ENCODE results near the gene GYS1.
"Not testable (repeated sequence)": the region's sequence is repeated elsewhere in the genome, so short reads cannot be mapped to it uniquely, and the experiment has no call there.

Gene GYS1

DNA sequence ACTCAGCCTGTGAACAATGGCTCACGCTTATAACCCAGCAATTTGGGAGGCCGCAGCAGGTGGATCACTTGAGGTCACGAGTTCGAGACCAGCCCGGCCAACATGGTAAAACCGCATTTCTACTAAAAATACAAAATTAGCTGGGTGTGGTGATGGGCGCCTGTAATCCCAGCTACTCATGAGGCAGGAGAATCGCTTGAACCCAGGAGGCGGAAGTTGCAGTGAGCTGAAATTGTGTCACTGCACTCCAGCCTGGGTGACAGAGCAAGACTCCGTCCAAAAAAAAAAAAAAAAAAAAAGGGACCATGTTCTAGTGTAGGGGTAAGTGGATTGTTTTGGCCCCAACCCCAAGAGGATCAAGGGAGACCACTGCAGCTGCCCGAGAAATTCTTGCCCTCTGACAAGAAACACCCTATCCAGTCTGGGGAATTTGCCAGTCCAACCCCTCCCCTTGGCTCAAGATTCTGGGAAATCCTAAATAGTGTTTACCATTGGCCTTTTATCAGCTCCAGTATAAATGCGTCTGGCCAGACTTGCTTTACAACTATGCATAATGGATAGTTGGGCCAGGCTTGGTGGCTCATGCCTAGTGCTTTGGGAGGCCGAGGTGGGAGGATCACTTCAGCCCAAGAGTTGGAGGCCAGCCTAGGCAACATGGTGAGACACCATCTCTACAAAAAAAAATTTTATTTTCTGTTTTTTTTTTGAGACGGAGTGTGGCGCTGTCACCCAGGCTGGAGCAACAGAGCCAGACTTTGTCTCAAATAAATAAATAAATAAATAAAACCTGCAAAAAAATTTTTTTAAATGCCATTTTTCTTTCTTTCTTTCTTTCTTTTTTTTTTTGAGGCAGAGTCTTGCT, 64.7 kb downstream of the GYS1 start:
- Histone ChIP-seq H3K4me3 (ENCODE audit: low read length) (no peak overlapping the region), H3K9ac (ENCODE audit: low read length) (no peak overlapping the region), H3K27me3 (ENCODE audit: control insufficient read depth, insufficient read depth, low read length) (no peaks in the 10 kb centered on the region), H3K4me1 (ENCODE audit: control insufficient read depth, insufficient read depth, low read length) (peaks cover 2% of the 10 kb centered on the region), H3K36me3 (ENCODE audit: control insufficient read depth, insufficient read depth, low read length) (no peaks in the 10 kb centered on the region), H3K27ac (ENCODE audit: low read depth, low read length) (no peak overlapping the region)

DNA sequence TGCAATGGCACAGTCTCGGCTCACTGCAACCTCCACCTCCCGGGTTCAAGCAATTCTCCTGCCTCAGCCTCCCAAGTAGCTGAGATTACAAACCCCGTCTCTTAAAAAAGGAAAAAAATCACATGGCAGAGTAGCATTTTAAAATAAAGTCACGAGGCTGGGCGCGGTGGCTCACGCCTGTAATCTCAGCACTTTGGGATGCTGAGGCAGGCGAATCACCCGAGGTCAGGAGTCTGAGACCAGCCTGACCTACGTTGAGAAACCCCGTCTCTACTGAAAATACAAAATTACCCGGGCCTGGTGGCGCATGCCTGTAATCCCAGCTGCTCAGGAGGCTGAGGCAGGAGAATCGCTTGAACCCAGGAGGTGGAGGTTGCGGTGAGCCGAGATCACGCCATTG, 65.4 kb downstream of the GYS1 start:
- not testable (repeated sequence) for H3K36me3 ChIP-seq (ENCODE audit: control insufficient read depth, insufficient read depth, low read length); H3K27me3 ChIP-seq (ENCODE audit: control insufficient read depth, insufficient read depth, low read length); H3K27ac ChIP-seq (ENCODE audit: low read depth, low read length); H3K4me3 ChIP-seq (ENCODE audit: low read length); H3K9ac ChIP-seq (ENCODE audit: low read length); H3K4me1 ChIP-seq (ENCODE audit: control insufficient read depth, insufficient read depth, low read length)

DNA sequence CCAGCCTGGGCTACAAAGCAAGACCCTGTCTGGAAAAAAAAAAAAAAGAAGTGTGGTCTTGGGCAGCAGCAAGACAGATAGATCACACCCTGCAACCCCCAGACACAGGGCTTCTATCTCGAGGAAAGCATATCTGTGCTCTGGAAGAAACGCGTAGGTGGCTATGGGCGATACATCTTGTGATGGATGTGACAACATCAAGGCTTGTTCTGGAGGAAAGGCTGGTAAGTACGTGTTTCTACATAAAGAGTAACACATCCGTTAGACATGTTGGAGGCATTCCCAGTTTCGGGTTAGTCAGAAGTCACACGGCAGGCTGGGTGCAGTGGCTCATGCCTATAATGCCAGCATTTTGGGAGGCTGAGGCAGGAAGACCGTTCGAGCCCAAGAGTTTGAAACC, 66.2 kb downstream of the GYS1 start:
- peak overlapping the region; percentile 32 for H3K4me3 ChIP-seq (ENCODE audit: low read length)
- no peak overlapping the region for H3K27ac ChIP-seq (ENCODE audit: low read depth, low read length)
- H3K36me3 ChIP-seq (ENCODE audit: control insufficient read depth, insufficient read depth, low read length) = no peaks in the 10 kb centered on the region
- no peaks in the 10 kb centered on the region for H3K27me3 ChIP-seq (ENCODE audit: control insufficient read depth, insufficient read depth, low read length)
- H3K4me1 ChIP-seq (ENCODE audit: control insufficient read depth, insufficient read depth, low read length) = no peaks in the 10 kb centered on the region
- H3K9ac ChIP-seq (ENCODE audit: low read length) = no peak overlapping the region

DNA sequence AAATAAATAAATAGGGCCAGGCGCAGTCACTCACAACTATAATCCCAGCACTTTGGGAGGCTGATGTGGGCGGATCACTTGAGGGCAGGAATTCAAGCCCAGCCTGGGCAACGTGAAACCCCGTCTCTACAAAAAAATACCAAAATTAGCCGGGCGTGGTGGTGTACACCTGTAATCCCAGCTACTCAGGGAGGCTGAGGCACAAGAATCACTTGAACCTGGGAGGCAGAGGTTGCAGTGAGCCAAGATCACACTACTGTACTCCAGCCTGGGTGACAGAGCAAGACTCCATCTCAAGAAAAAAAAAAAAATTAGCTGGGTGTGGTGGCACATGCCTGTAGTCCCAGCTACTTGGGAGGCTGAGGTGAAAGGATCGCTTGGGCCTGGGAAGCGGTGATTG, 67.2 kb downstream of the GYS1 start:
- not testable (repeated sequence) for H3K36me3 ChIP-seq (ENCODE audit: control insufficient read depth, insufficient read depth, low read length); H3K27ac ChIP-seq (ENCODE audit: low read depth, low read length); H3K4me1 ChIP-seq (ENCODE audit: control insufficient read depth, insufficient read depth, low read length); H3K27me3 ChIP-seq (ENCODE audit: control insufficient read depth, insufficient read depth, low read length); H3K4me3 ChIP-seq (ENCODE audit: low read length); H3K9ac ChIP-seq (ENCODE audit: low read length)

DNA sequence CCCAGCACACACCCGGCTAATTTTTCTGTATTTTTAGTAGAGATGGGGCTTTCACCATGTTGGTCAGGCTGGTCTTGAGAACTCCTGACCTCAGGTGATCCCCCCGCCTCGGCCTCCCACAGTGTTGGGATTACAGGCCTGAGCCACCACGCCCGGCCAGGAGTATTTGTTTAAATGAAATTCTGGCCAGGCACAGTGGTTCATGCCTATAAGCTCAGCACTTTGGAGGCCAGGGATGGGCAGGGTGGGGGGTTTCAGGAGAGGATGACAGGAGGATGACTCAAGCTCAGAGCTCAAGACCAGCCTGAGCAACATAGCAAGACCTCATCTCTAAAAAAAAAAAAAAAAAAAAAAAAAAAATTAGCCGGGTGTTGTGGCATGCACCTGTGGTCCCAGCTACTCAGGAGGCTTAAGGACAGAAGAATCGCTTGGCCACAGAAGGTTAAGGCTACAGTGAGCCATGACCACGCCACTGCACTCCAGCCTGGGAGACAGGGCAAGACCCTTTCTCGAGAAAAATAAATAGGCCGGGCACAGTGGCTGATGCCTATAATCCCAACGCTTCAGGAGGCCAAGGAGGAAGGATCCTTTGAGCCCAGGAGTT, 67.8 kb downstream of the GYS1 start:
- H3K4me3 ChIP-seq (ENCODE audit: low read length) = no peak overlapping the region
- no peaks in the 10 kb centered on the region for H3K27me3 ChIP-seq (ENCODE audit: control insufficient read depth, insufficient read depth, low read length)
- H3K36me3 ChIP-seq (ENCODE audit: control insufficient read depth, insufficient read depth, low read length) = peaks cover 6% of the 10 kb centered on the region
- no peaks in the 10 kb centered on the region for H3K4me1 ChIP-seq (ENCODE audit: control insufficient read depth, insufficient read depth, low read length)
- no peak overlapping the region for H3K9ac ChIP-seq (ENCODE audit: low read length)
- H3K27ac ChIP-seq (ENCODE audit: low read depth, low read length) = no peak overlapping the region

DNA sequence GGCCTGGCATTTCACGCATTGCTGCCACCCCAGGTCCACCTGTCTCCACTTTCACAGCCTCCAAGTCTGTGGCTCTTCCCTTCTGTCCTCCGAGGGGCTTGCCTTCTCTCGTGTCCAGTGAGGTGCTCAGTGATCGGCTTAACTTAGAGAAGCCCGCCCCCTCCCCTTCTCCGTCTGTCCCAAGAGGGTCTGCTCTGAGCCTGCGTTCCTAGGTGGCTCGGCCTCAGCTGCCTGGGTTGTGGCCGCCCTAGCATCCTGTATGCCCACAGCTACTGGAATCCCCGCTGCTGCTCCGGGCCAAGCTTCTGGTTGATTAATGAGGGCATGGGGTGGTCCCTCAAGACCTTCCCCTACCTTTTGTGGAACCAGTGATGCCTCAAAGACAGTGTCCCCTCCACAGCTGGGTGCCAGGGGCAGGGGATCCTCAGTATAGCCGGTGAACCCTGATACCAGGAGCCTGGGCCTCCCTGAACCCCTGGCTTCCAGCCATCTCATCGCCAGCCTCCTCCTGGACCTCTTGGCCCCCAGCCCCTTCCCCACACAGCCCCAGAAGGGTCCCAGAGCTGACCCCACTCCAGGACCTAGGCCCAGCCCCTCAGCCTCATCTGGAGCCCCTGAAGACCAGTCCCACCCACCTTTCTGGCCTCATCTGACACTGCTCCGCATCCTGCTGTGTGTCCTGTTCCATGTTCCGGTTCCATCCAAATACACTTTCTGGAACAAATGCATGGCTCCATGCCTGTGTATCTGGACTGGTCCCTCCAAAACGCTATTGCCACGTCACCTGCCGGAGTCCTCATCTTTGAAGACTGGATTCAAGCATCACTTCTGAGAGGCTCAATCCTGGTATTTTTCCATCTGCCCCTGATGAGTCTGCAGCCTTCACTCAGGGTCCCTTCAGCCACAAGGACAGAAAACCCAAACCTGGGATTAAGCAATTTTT, 70.3 kb downstream of the GYS1 start:
- no peak overlapping the region for H3K9ac ChIP-seq (ENCODE audit: low read length)
- peaks cover 15% of the 10 kb centered on the region for H3K36me3 ChIP-seq (ENCODE audit: control insufficient read depth, insufficient read depth, low read length)
- no peak overlapping the region for H3K27ac ChIP-seq (ENCODE audit: low read depth, low read length)
- H3K27me3 ChIP-seq (ENCODE audit: control insufficient read depth, insufficient read depth, low read length) = no peaks in the 10 kb centered on the region
- H3K4me3 ChIP-seq (ENCODE audit: low read length) = no peak overlapping the region
- H3K4me1 ChIP-seq (ENCODE audit: control insufficient read depth, insufficient read depth, low read length) = no peaks in the 10 kb centered on the region

DNA sequence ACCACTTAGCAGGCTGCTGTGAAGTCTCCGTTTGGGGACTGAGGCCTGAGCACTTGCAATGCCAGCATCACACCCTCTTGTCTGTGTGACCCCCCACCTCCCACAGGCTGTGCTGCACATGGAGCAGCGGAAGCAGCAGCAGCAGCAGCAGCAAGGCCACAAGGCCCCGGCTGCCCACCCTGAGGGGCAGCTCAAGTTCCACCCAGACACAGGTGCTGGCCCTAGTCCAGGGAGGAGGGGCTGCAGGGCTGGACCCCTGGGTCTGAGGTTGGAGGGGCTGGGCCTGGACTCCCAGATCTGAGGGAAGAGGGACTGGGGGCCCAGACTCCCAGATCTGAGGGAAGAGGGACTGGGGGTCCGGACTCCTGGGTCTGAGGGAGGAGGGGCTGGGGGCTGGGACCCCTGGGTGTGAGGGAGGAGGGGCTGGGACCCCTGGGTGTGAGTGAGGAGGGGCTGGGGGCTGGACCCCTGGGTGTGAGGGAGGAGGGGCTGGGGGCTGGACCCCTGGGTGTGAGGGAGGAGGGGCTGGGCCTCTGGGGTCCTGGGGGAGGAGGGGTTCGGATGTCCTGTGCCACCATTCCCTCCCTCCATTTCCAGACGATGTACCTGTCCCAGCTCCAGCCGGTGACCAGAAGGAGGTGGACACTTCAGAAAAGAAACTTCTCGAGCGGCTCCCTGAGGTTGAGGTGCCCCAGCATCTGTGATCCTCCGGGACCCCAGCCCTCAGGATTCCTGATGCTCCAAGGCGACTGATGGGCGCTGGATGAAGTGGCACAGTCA, 71.2 kb downstream of the GYS1 start:
- Histone ChIP-seq H3K27ac (ENCODE audit: low read depth, low read length) (no peak overlapping the region), H3K4me1 (ENCODE audit: control insufficient read depth, insufficient read depth, low read length) (no peaks in the 10 kb centered on the region), H3K27me3 (ENCODE audit: control insufficient read depth, insufficient read depth, low read length) (no peaks in the 10 kb centered on the region), H3K4me3 (ENCODE audit: low read length) (no peak overlapping the region), H3K9ac (ENCODE audit: low read length) (no peak overlapping the region), H3K36me3 (ENCODE audit: control insufficient read depth, insufficient read depth, low read length) (peaks cover 15% of the 10 kb centered on the region)

DNA sequence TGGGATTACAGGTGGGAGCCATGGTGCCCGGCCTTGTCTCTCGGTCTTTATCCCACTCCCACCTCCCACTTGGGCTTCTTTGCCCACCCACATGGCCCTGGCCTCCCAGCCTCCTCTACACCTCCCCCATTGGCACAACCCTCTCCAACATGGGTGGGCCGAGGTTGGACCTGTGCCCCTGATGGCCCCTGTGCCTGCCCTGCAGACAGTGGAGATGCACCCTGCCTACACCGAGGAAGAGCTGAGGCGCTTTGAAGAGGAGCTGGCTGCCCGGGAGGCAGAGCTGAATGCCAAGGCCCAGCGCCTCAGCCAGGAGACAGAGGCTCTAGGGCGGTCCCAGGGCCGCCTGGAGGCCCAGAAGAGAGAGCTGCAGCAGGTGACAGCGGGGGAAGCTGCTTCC, 72.2 kb downstream of the GYS1 start:
- Histone ChIP-seq H3K4me3 (ENCODE audit: low read length) (no peak overlapping the region), H3K27me3 (ENCODE audit: control insufficient read depth, insufficient read depth, low read length) (no peaks in the 10 kb centered on the region), H3K4me1 (ENCODE audit: control insufficient read depth, insufficient read depth, low read length) (no peaks in the 10 kb centered on the region), H3K36me3 (ENCODE audit: control insufficient read depth, insufficient read depth, low read length) (peaks cover 15% of the 10 kb centered on the region), H3K27ac (ENCODE audit: low read depth, low read length) (no peak overlapping the region), H3K9ac (ENCODE audit: low read length) (no peak overlapping the region)

DNA sequence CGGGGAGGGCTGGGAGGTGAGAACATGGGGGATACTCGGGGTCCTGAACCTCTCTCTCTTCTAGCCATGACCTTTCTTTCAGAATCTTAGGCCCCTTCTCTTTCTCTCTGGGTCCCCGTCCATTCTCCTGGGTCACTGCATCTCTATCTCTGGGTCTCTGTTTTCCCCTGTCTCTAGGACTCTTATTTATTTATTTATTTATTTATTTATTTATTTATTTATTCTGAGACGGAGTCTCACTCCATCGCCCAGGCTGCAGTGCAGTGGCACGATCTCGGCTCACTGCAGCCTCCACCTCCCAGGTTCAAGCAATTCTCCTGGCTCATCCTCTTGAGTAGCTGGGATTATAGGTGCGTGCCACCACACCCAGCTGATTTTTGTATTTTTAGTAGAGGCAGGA, 73.8 kb downstream of the GYS1 start:
- H3K9ac ChIP-seq (ENCODE audit: low read length); H3K27me3 ChIP-seq (ENCODE audit: control insufficient read depth, insufficient read depth, low read length); H3K4me1 ChIP-seq (ENCODE audit: control insufficient read depth, insufficient read depth, low read length); H3K27ac ChIP-seq (ENCODE audit: low read depth, low read length); H3K4me3 ChIP-seq (ENCODE audit: low read length): not testable (repeated sequence)
- H3K36me3 ChIP-seq (ENCODE audit: control insufficient read depth, insufficient read depth, low read length) = peaks cover 18% of the 10 kb centered on the region

DNA sequence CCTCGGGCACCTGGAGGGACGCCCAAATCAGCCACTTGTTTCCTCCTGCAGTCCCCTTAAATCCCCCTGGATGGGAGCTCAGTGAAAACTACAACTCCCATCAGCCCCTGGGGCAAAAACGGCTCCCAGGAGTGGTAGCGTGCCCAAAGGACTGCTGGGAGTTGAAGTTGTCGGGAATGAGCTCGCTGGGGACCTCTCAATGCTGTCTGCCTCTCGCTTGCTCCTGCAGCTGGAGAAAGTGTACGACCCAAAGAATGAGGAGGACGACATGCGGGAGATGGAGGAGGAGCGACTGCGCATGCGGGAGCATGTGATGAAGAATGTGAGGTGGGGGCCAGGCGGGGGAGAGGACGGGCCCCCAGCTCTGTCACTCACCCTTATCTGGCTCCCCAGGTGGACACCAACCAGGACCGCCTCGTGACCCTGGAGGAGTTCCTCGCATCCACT, 74.3 kb downstream of the GYS1 start:
- no peaks in the 10 kb centered on the region for H3K4me1 ChIP-seq (ENCODE audit: control insufficient read depth, insufficient read depth, low read length)
- no peak overlapping the region for H3K9ac ChIP-seq (ENCODE audit: low read length)
- no peak overlapping the region for H3K27ac ChIP-seq (ENCODE audit: low read depth, low read length)
- no peaks in the 10 kb centered on the region for H3K27me3 ChIP-seq (ENCODE audit: control insufficient read depth, insufficient read depth, low read length)
- peaks cover 21% of the 10 kb centered on the region for H3K36me3 ChIP-seq (ENCODE audit: control insufficient read depth, insufficient read depth, low read length)
- no peak overlapping the region for H3K4me3 ChIP-seq (ENCODE audit: low read length)
